GM21717 (cell line): ENCODE measurements around the gene TEAD1.

Source experiments
- ATAC-seq: cut with Tn5 transposase; IDR thresholded peaks from one replicate; pipeline ENCODE4 v1.9.1; 2021; ENCODE audit warnings: mild to moderate bottlenecking, moderate library complexity; ENCODE audit not compliant: unreplicated experiment

The TEAD1 gene

DNA sequence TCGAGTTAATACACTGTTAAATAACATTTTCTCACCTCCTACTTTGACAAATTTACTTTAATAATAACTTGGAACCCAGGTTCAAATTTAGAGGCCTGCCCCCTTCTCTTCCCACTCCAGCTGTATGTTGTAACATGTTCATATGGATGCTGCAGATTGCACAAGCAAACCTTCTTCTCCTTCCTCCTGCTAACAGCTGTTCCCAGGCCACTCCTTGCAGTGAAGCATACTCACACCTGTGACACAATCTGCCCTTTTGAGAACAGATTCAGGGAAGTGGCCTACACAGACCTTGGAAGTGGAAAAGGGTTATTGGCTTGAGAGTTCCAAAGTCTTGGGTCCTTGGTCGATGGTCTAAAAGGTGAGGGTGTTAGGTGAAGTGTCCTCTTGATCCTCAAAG lies 131.9 kb downstream of the TEAD1 start:
- no peak for ATAC-seq

DNA sequence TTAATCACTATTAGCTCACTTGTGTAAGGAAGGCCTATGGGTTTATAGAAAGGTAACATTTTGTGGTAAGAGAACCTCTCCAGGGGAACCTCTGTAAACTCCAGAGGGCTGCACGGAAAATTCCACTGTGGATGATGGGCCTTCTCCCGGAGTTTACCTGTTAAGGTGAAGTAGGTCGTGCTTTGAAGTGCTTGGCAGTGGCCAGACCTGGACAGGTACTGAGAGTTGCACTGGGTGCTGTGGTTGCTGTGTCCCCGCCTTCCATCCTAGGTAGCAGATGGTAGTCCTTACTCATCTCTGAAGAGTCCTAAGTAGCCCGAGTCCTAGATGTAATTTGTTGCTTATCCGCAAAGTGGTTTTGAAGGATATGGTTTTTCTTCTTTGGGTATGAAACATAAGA lies 133.4 kb downstream of the TEAD1 start:
- no peak for ATAC-seq

GRCh38 chr11:12808519-12808918 lies 134.3 kb downstream of the TEAD1 start:
- ATAC-seq, result peak; percentile 52

- no peak for ATAC-seq
These were observed 135.1 kb downstream of the TEAD1 start for GRCh38 chr11:12809364-12809763.

- ATAC-seq, result no peak
These were observed 135.8 kb downstream of the TEAD1 start for GRCh38 chr11:12809864-12810567.

- ATAC-seq, result no peak
These were observed 136.3 kb downstream of the TEAD1 start for GRCh38 chr11:12810568-12810894.

GRCh38 chr11:12811861-12812260 lies 137.6 kb downstream of the TEAD1 start:
- no peak for ATAC-seq

- ATAC-seq, result no peak
These were observed 138.6 kb downstream of the TEAD1 start for GRCh38 chr11:12812849-12813248.

DNA sequence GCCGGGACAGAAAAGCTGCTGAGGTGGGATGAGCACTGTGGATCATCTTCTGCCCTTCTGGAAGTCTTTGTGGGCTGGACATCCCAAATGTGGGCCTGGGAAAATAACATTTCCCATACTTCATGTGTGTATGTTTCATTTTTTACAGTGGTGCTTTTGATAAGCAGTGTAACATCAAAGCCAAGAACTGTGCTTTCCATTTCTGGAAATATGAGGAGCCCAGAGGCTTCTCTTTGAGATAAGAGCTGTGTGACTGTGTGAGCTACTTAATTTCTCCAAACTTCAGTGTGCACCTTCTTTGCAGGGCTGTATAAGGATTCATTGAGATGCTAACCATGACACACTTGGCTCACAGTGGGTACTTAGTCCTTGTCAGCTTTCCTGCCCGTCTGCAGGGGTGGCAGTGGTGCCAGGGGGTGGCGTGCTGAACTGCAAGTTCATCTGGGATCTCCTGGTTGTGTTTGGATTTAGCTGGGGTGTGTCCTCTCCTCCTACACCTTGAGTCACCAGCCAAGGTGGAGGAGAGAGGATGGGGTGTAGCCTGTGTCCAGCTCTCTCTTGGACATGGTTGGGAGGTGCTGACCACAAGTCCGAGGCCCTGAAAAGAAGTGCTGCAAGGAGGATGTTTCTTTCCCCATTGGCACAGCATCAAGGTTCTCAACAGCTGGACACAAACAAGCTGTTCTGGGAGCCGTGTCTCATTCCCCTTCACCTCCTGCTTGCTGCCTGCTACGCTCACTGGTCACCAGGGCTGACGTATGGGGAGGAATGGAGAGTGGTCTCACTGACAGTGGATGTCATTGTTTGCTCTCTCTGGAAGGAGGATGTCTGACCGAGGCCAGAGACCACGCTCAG lies 139.4 kb downstream of the TEAD1 start:
- ATAC-seq, result no peak

- ATAC-seq, result no peak
These were observed 140.9 kb downstream of the TEAD1 start for GRCh38 chr11:12815129-12815480.

GRCh38 chr11:12815931-12816494 lies 141.8 kb downstream of the TEAD1 start:
- no peak for ATAC-seq

- no peak for ATAC-seq
These were observed 143.6 kb downstream of the TEAD1 start for GRCh38 chr11:12817681-12818332.

- ATAC-seq, result no peak
These were observed 144.3 kb downstream of the TEAD1 start for GRCh38 chr11:12818333-12819015.

GRCh38 chr11:12822392-12823022 lies 148.3 kb downstream of the TEAD1 start:
- ATAC-seq, result no peak

DNA sequence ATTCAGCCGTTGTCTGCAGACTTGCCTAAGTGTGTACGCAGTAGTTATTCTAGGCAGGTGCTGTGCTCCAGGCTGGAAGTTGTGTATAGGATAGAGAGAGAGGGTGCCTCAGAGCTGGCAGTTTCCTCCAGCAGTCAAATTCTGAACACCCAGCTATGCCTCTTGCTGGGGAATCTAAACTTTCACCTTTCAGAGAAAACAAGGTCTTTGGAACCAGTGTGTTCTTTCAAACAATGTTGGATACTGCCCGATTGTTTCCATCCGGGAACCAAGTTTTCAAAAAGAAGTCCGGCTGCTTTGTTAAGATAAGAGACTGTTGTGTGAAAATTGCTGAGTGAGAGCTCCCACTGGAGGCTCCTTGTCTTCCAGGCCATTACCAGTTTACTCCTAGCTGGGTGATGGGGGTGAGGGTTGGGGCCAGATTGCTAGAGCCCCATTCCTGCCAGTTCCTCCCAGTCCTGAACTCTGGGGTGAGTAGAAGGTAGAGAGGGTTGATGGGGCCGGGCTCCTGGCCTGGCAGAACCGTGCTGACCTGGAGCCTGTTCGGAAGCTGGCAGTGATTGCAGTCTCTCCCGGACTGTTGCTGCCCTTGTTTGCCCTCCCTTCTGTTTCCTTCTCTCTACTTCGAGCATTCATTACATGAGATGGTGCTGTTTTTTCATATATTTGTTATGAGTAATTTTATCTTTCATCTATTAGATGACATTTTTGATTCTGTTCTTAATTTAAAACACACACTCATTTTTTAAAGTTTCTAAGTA lies 150.2 kb downstream of the TEAD1 start:
- ATAC-seq, result no peak

DNA sequence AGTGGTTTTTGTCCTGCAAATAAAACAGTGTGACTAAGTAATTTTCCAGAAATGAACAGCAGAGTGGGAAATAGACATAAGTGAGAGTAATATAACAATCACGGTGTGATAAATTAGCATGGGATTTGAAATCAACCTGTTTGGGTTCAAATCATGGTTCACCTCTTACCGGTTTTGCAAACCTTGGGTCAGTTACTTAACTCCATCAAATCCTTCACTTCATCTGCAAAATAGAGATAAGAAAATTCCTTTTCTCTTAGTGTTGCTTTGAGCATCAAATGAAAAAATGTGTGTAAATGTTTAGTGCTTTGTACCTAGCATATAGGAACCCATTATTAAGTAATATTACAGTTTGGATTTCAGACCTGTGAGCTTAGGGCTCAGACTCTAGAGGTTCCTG lies 152.2 kb downstream of the TEAD1 start:
- no peak for ATAC-seq

DNA sequence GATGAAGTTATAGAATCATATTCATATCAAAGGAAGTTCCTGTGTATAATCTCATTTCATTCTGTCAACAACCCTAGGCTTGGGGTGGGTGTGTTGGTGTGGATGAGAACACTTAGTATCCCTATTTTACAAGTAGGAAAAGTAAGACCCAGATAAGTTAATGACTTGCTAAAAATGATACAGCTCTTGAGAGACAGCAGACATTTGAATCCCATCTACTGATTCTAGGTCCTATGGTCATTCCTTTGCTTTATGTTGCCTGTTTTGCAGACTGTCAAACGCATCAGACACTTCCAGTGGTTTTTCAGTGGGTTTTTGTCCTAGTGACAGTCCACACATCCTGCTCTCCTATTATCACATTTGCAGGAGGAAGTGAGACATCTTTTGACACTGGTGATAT lies 153.1 kb downstream of the TEAD1 start:
- no peak for ATAC-seq

- peak; percentile 55 for ATAC-seq
These were observed 153.9 kb downstream of the TEAD1 start for GRCh38 chr11:12827929-12828812.

GRCh38 chr11:12829131-12829530 lies 154.9 kb downstream of the TEAD1 start:
- ATAC-seq, result no peak
